GM12878 (cell line): Measurements from ENCODE around the gene CATSPER1. TPM values are rescaled to one million over a fixed set of nuclear protein-coding genes. Genes with fewer than 3 reads are reported as not detected.

Experiments used
- ATF7 ChIP-seq: fragments of 450-650 bp; IDR thresholded peaks from 2 replicates; pipeline ENCODE4 v1.6.1; 2016; ENCODE audit warnings: low read depth, mild to moderate bottlenecking
- CBFB ChIP-seq: IDR thresholded peaks from 2 replicates; pipeline ENCODE4 v1.6.1; 2016; ENCODE audit warnings: antibody characterized with exemption, low read depth
- ETV6 ChIP-seq, 2 experiments: fragments of 450-650 bp in 1 of 2; IDR thresholded peaks in 1 of 2; conservative IDR thresholded peaks in 1 of 2; 2 replicates each; pipeline ENCODE4 v1.6.1; 2014; ENCODE audit warnings: antibody characterized with exemption in 1 of 2, borderline replicate concordance in 1 of 2, low read depth in 1 of 2, mild to moderate bottlenecking in 1 of 2, moderate library complexity in 1 of 2
- KDM1A ChIP-seq: fragments of 200-600 bp; sonication (generic); IDR thresholded peaks from 2 replicates; pipeline ENCODE4 v1.6.1; 2016; ENCODE audit warnings: borderline replicate concordance
- MEF2A ChIP-seq: IDR thresholded peaks from 2 replicates; pipeline ENCODE4 v1.6.1; 2011; ENCODE audit warnings: low read depth, mild to moderate bottlenecking, low read length, moderate library complexity; ENCODE audit not compliant: insufficient read depth
- MEF2B ChIP-seq: fragments of 450-650 bp; IDR thresholded peaks from 2 replicates; pipeline ENCODE4 v1.6.1; 2018; ENCODE audit warnings: mild to moderate bottlenecking, moderate library complexity; ENCODE audit not compliant: partially characterized antibody, poor library complexity, severe bottlenecking
- MTA2 ChIP-seq: fragments of 450-650 bp; IDR thresholded peaks from 2 replicates; pipeline ENCODE4 v1.6.1; 2016; ENCODE audit warnings: low read depth, mild to moderate bottlenecking, moderate library complexity
- NFXL1 ChIP-seq: fragments of 450-650 bp; IDR thresholded peaks from 2 replicates; pipeline ENCODE4 v1.6.1; 2017; ENCODE audit warnings: antibody characterized with exemption, mild to moderate bottlenecking, borderline replicate concordance
- NR2F1 ChIP-seq: fragments of 450-650 bp; conservative IDR thresholded peaks from 2 replicates; pipeline ENCODE4 v1.6.1; 2017; ENCODE audit warnings: mild to moderate bottlenecking
- PML ChIP-seq: IDR thresholded peaks from 2 replicates; pipeline ENCODE4 v1.6.1; 2012; ENCODE audit warnings: low read length, inconsistent platforms
- RUNX3 ChIP-seq: IDR thresholded peaks from 2 replicates; pipeline ENCODE4 v1.6.1; 2012; ENCODE audit warnings: low read length, inconsistent platforms
- WRNIP1 ChIP-seq: IDR thresholded peaks from 2 replicates; pipeline ENCODE4 v1.6.1; 2011; ENCODE audit warnings: low read depth, low read length, improper control_type of control experiment, borderline replicate concordance
- polyA plus RNA-seq, 11 experiments: library from polyadenylated mRNA; depleted of rRNA in 4 of 11; unstranded in 6 of 11; stranded (reverse) in 5 of 11; fragments of >200 nt; fragmentation: Nextera tagmentation in 4 of 11; fragmentation: Illumina TruSeq in 1 of 11; extraction: Ambion mirVana in 4 of 11; extraction: Trizol in 1 of 11; gene quantifications; 1 replicate in 1 of 11; 2 replicates in 10 of 11; pipeline versions ENCODE4 v1.2.1 to v1.2.3, GENCODE V29; 2011 to 2016; ENCODE audit warnings: inconsistent platforms in 2 of 11, missing spikeins in 2 of 11, low read depth in 1 of 11
- total RNA-seq, 4 experiments: library from RNA; depleted of rRNA in 3 of 4; stranded (reverse); fragments of >200 nt in 3 of 4; fragmentation: Illumina TruSeq in 1 of 4; extraction: Trizol in 1 of 4; gene quantifications; 2 replicates each; pipeline versions ENCODE4 v1.2.1 to v1.2.3, GENCODE V29; 2013 to 2021
- TF ChIP-seq, protein P1 (sequence below): IDR thresholded peaks from 2 replicates; pipeline ENCODE4 v1.6.1; 2012; ENCODE audit warnings: low read length, inconsistent platforms
- TF ChIP-seq, protein P2 (sequence below): fragments of 450-650 bp; IDR thresholded peaks from 2 replicates; pipeline ENCODE4 v1.6.1; 2017; ENCODE audit warnings: mild to moderate bottlenecking, low read depth, inconsistent platforms; ENCODE audit not compliant: poor library complexity, severe bottlenecking

CATSPER1 gene
- total and polyA plus RNA-seq, 10 of the 15 experiments (the other 5 are each of a cell fraction or from before 2014, with no cell fraction given), result 0.02 to 0.05 TPM; not detected in 8

DNA sequence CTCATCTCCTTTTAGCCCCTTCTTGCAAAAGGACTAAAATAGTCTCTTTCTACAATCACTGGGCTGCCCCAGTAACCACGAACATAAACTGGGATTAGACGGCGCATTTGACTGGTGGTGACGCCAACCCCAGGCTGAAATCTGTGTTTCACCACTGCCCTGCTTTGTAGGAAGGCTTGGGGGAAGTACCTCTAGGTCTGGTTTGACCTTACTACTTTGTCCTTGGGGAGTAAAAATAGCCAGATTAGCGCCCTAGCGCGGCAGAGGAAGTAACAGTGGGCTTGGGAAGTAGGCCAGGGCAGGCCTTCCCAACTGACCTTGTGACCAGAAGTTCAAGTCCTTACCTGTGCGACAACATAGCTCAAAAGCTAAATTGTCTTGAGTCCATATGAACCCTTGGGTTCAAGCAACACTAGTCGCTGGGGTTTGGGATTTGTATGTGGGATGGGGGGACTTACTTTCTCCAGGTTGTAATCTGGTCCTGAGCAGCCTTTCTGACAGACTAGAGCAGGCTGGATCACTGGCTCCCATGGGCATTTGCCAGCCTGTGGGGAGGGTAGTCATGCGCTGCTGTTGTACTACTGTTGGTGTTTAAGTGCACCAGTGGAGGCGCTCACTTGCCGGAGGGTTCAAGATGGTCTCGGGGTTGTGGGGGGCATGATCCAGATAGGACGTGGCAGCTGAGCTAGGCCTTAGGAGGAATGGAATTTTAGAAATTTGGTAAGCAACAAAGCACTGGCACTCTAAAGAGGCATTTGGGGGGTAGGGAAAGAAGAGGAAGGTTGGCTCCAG is 42.8 kb upstream of the CATSPER1 start (continued):
- TF ChIP-seq, protein P1, sequence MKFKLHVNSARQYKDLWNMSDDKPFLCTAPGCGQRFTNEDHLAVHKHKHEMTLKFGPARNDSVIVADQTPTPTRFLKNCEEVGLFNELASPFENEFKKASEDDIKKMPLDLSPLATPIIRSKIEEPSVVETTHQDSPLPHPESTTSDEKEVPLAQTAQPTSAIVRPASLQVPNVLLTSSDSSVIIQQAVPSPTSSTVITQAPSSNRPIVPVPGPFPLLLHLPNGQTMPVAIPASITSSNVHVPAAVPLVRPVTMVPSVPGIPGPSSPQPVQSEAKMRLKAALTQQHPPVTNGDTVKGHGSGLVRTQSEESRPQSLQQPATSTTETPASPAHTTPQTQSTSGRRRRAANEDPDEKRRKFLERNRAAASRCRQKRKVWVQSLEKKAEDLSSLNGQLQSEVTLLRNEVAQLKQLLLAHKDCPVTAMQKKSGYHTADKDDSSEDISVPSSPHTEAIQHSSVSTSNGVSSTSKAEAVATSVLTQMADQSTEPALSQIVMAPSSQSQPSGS, result 0 out of 2 replicates have a peak, but pooled peaks have one; percentile 26
- TF ChIP-seq NR2F1 (peak; percentile 61), PML (peak; percentile 27; the same call in 1 of the 2 replicates), ATF7 (no peak; the same call in 1 of the 2 replicates), RUNX3 (peak; percentile 65), KDM1A (no peak), WRNIP1 (no peak), MTA2 (0 out of 2 replicates have a peak, but pooled peaks have one; percentile 18), CBFB (peak; percentile 13; the same call in 1 of the 2 replicates), ETV6 (conservative IDR thresholded peaks at IDR 0.05 in 1 of 2, IDR thresholded peaks at IDR 0.05 in 1 of 2; ENCODE audit: borderline replicate concordance in 1 of 2, low read depth in 1 of 2) (peak in 1 of 2 experiments; percentile 10; a peak in 1 of 4 replicates), MEF2A (no peak), MEF2B (peak; percentile 66), NFXL1 (no peak)
- TF ChIP-seq, protein P2, sequence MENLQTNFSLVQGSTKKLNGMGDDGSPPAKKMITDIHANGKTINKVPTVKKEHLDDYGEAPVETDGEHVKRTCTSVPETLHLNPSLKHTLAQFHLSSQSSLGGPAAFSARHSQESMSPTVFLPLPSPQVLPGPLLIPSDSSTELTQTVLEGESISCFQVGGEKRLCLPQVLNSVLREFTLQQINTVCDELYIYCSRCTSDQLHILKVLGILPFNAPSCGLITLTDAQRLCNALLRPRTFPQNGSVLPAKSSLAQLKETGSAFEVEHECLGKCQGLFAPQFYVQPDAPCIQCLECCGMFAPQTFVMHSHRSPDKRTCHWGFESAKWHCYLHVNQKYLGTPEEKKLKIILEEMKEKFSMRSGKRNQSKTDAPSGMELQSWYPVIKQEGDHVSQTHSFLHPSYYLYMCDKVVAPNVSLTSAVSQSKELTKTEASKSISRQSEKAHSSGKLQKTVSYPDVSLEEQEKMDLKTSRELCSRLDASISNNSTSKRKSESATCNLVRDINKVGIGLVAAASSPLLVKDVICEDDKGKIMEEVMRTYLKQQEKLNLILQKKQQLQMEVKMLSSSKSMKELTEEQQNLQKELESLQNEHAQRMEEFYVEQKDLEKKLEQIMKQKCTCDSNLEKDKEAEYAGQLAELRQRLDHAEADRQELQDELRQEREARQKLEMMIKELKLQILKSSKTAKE, result peak; percentile 59
- TF ChIP-seq, all 136 proteins: peak for 18
